K562 (cell line): Measurements from ENCODE around the gene CHI3L1. TPM values are rescaled to one million over a fixed set of nuclear protein-coding genes. Genes with fewer than 3 reads are reported as not detected.

Experiments used
- ATAC-seq: fragments of 200-7000 bp; cut with Tn5 transposase; 3 replicates; pipeline ENCODE4 v1.9.1; 2020; ENCODE audit warnings: moderate library complexity
- BruUV-seq: library from RNA; stranded (reverse); fragments of 400-500 nt; replicated peaks from 2 replicates; lab custom pipeline; 2021; lab: Mats Ljungman, UMichigan
- CTCF ChIA-PET: fragments of 300-600 bp; formaldehyde crosslinking; extraction: SDS; loops from one replicate; lab custom pipeline; 2021; ENCODE audit warnings: low intra/inter-chr PET ratio; lab: Yijun Ruan, JAX
- POLR2A ChIA-PET: fragments of 300-600, 350-650 bp; sonication (Branson Sonifier 250); formaldehyde crosslinking; extraction: SDS; loops from one replicate; lab custom pipeline; 2021; ENCODE audit warnings: antibody characterized with exemption, inconsistent platforms; lab: Yijun Ruan, JAX
- DNase-seq, 4 experiments: peaks; one replicate each; pipeline versions ENCODE4 v3.0.0 to v3.0.0-alpha.2; 2011 to 2018; ENCODE audit warnings: low spot score in 3 of 4, mixed read lengths in 3 of 4; ENCODE audit errors: extremely low read depth in 1 of 4
- FAIRE-seq: peaks from 2 replicates; lab custom pipeline; 2011; peaks lifted over from hg19 to GRCh38; lab: Jason Lieb, UNC
- H2AFZ ChIP-seq: 2 replicates; pipeline ENCODE4 v1.6.0; 2011; ENCODE audit warnings: low read depth, low read length, control low read depth, inconsistent platforms
- H3K27ac ChIP-seq: fragments of 200-600 bp; 3 replicates; pipeline ENCODE4 v1.8.0; 2011; ENCODE audit warnings: low read depth, mild to moderate bottlenecking, control low read depth, inconsistent platforms, low read length, moderate library complexity, mixed read lengths; ENCODE audit errors: extremely low read depth
- H3K27me3 ChIP-seq, 2 experiments: fragments of 300-600 bp in 1 of 2; 2 replicates in 1 of 2; 3 replicates in 1 of 2; pipeline versions ENCODE4 v1.6.0 to v1.8.0; 2011; ENCODE audit warnings: inconsistent platforms in 2 of 2, low read length in 2 of 2, mild to moderate bottlenecking in 1 of 2, mixed read lengths in 1 of 2, moderate library complexity in 1 of 2; ENCODE audit not compliant: control insufficient read depth in 2 of 2, insufficient read depth in 2 of 2
- H3K36me3 ChIP-seq: fragments of 300-600 bp; 3 replicates; pipeline ENCODE4 v1.8.0; 2011; ENCODE audit warnings: mild to moderate bottlenecking, low read length, inconsistent platforms; ENCODE audit not compliant: control insufficient read depth, insufficient read depth
- H3K4me1 ChIP-seq, 2 experiments: fragments of 200-600 bp in 1 of 2; replicated peaks in 1 of 2; 2 replicates in 1 of 2; 3 replicates in 1 of 2; pipeline versions ENCODE4 v1.5.1 to v1.8.0; 2011; ENCODE audit warnings: inconsistent platforms in 2 of 2, low read length in 2 of 2, mild to moderate bottlenecking in 1 of 2, mixed read lengths in 1 of 2, moderate library complexity in 1 of 2; ENCODE audit not compliant: control insufficient read depth in 2 of 2, insufficient read depth in 2 of 2
- H3K4me2 ChIP-seq: 2 replicates; pipeline ENCODE4 v1.6.1; 2011; ENCODE audit warnings: low read length, control low read depth, inconsistent platforms, mixed read lengths; ENCODE audit not compliant: insufficient read depth
- H3K4me3 ChIP-seq: fragments of 200-600 bp; sonication (generic), shearing (Covaris generic); 2 replicates; pipeline ENCODE4 v1.5.1; 2016; ENCODE audit warnings: control low read depth, inconsistent platforms
- H3K79me2 ChIP-seq: fragments of 200-600 bp; 3 replicates; pipeline ENCODE4 v1.8.0; 2011; ENCODE audit warnings: low read length, inconsistent platforms; ENCODE audit not compliant: control insufficient read depth, insufficient read depth
- H3K9ac ChIP-seq, 2 experiments: 2 replicates each; pipeline versions ENCODE4 v1.6.0 to v1.6.1; 2011; ENCODE audit warnings: low read depth in 2 of 2, low read length in 2 of 2, control low read depth in 1 of 2, inconsistent platforms in 1 of 2, mild to moderate bottlenecking in 1 of 2, mixed read lengths in 1 of 2; ENCODE audit not compliant: insufficient read depth in 1 of 2
- H3K9me1 ChIP-seq: one replicate; pipeline ENCODE4 v1.6.0; 2011; ENCODE audit warnings: inconsistent platforms, mild to moderate bottlenecking, low read length, moderate library complexity; ENCODE audit not compliant: control insufficient read depth, insufficient read depth
- H3K9me3 ChIP-seq: replicated peaks from 2 replicates; pipeline ENCODE4 v1.5.1; 2011; ENCODE audit warnings: low read depth, low read length, inconsistent platforms; ENCODE audit not compliant: control insufficient read depth, insufficient read depth
- H4K20me1 ChIP-seq: replicated peaks from 2 replicates; pipeline ENCODE4 v1.6.1; 2011; ENCODE audit warnings: low read length, inconsistent platforms, mixed read lengths; ENCODE audit not compliant: control insufficient read depth, insufficient read depth
- ETS1 ChIP-seq: conservative IDR thresholded peaks from 2 replicates; pipeline ENCODE4 v1.6.1; 2011; ENCODE audit warnings: low read depth, mild to moderate bottlenecking, low read length; ENCODE audit not compliant: control insufficient read depth
- FOXK2 ChIP-seq, 2 experiments: fragments of 450-650 bp; IDR thresholded peaks in 1 of 2; conservative IDR thresholded peaks in 1 of 2; 2 replicates each; pipeline ENCODE4 v1.6.1; 2016; ENCODE audit warnings: low read depth in 2 of 2, mild to moderate bottlenecking in 1 of 2
- FOXP4 ChIP-seq: sonication (generic); formaldehyde crosslinking; IDR thresholded peaks from 2 replicates; pipeline ENCODE4 v1.8.0; 2022; ENCODE audit warnings: mild to moderate bottlenecking, missing genetic modification reagents, borderline replicate concordance
- HMGXB4 ChIP-seq: sonication (generic); formaldehyde crosslinking; IDR thresholded peaks from 2 replicates; pipeline ENCODE4 v1.8.1; 2023; ENCODE audit warnings: mild to moderate bottlenecking, missing genetic modification reagents
- MYC ChIP-seq, 2 experiments: fragments of 250-450 bp in 1 of 2; sonication (Bioruptor Pico) in 1 of 2; IDR thresholded peaks; 2 replicates each; pipeline versions ENCODE4 v1.5.1 to v1.6.1; 2012 to 2021; ENCODE audit warnings: low read depth in 2 of 2, borderline replicate concordance in 1 of 2, improper control_type of control experiment in 1 of 2, low read length in 1 of 2, mild to moderate bottlenecking in 1 of 2, moderate library complexity in 1 of 2
- PRPF4 ChIP-seq: fragments of 200-400 bp; formaldehyde crosslinking; IDR thresholded peaks from one replicate; pipeline ENCODE4 v1.6.1; 2017; ENCODE audit warnings: low read length, low read depth, mild to moderate bottlenecking; ENCODE audit not compliant: insufficient read depth, poor library complexity, severe bottlenecking
- SIN3A ChIP-seq, 2 experiments: fragments of 150-350 bp in 1 of 2; IDR thresholded peaks; 2 replicates each; pipeline ENCODE4 v1.6.1; 2011 to 2016; ENCODE audit warnings: borderline replicate concordance in 2 of 2, low read depth in 2 of 2, low read length in 2 of 2, mild to moderate bottlenecking in 2 of 2, moderate library complexity in 2 of 2; ENCODE audit not compliant: control insufficient read depth in 1 of 2
- ZNF23 ChIP-seq: fragments of 250-450 bp; sonication (Bioruptor Pico); IDR thresholded peaks from 2 replicates; pipeline ENCODE4 v1.4.0; 2020; ENCODE audit warnings: mild to moderate bottlenecking
- ZNF24 ChIP-seq: fragments of 450-650 bp; IDR thresholded peaks from 2 replicates; pipeline ENCODE4 v1.6.1; 2016
- WGBS: fragments of 100-300 bp; shearing (Covaris generic); methylation state at CpG from one replicate; pipeline ENCODE4 v1.1.6; 2016; ENCODE audit warnings: low coverage, mixed read lengths; ENCODE audit not compliant: insufficient coverage; ENCODE audit errors: missing lambda C conversion rate; 5-methylcytosine and 5-hydroxymethylcytosine counted together
- in situ Hi-C: fragments of 300-500 bp; cut with MboI; formaldehyde crosslinking; loops from 4 replicates; pipeline ENCODE4 v1.15.0; 2018; ENCODE audit warnings: inconsistent platforms, mixed read lengths
- intact Hi-C: fragments of 100-400 bp; cut with micrococcal nuclease; formaldehyde crosslinking; loops from 2 replicates; pipeline ENCODE4 v1.14.2; 2022
- polyA plus RNA-seq, 8 experiments: library from polyadenylated mRNA; depleted of rRNA in 4 of 8; stranded (reverse) in 5 of 8; unstranded in 3 of 8; fragments of >200 nt; fragmentation: Nextera tagmentation in 2 of 8; fragmentation: Illumina TruSeq in 1 of 8; extraction: Ambion mirVana in 2 of 8; extraction: Trizol in 1 of 8; gene quantifications; 2 replicates each; pipeline versions ENCODE4 v1.2.1 to v1.2.3, GENCODE V29; 2011 to 2014; ENCODE audit warnings: inconsistent platforms in 1 of 8, missing spikeins in 1 of 8
- total RNA-seq, 7 experiments: library from RNA; depleted of rRNA in 6 of 7; stranded (reverse); fragments of >200 nt in 6 of 7; fragmentation: Illumina TruSeq in 2 of 7; extraction: Trizol in 2 of 7; gene quantifications; 2 replicates each; pipeline versions ENCODE4 v1.2.1 to v1.2.3, GENCODE V29; 2011 to 2021; ENCODE audit warnings: low replicate concordance in 1 of 7
- TF ChIP-seq, protein P1 (sequence below): fragments of 250-450 bp; sonication (Bioruptor Pico); IDR thresholded peaks from 2 replicates; pipeline ENCODE4 v1.8.0; 2022; ENCODE audit warnings: moderate library complexity, mild to moderate bottlenecking, inconsistent platforms

Gene CHI3L1
- total and polyA plus RNA-seq, 9 of the 15 experiments (the other 6 are each of a cell fraction or from before 2014, with no cell fraction given) = not detected

DNA sequence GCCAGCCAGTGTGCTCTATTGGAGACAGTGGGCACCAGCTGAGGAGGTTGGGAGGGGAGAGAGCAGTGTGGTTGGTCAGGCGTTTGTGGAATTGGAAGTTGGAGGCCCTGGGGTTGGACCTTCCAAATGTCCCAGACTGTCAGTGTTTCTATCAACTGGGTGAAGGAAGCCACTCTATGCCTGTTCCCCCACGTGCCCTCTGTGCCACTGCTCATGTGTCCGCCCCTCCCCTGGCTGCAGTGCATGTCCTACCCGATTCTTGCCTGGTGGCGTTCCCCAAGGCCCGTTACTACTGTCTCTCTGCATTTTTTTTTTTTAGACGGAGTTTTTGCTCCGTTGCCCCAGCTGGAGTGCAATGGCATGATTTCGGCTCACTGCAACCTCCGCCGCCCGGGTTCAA lies 37.9 kb downstream of the CHI3L1 start:
- BruUV-seq = no TSS peak
- POLR2A ChIA-PET = interaction anchor here (0.6 to 1.3 kb wide), 3 partner anchors 8 to 108 kb away, joined by 3 to 6 read pairs (median 4); no protein-coding TSS in a partner anchor

More for the DNA sequence above, 37.9 kb downstream of the CHI3L1 start:
- TF ChIP-seq MYC (IDR thresholded peaks at IDR 0.05; ENCODE audit: low read depth, low read length) = no peak
- no peak for TF ChIP-seq MYC (CRISPR knock-in tag; IDR thresholded peaks at IDR 0.05; ENCODE audit: borderline replicate concordance, low read depth)
- TF ChIP-seq PRPF4 = no peak
- TF ChIP-seq ZNF24 = no peak
- TF ChIP-seq, protein P1, sequence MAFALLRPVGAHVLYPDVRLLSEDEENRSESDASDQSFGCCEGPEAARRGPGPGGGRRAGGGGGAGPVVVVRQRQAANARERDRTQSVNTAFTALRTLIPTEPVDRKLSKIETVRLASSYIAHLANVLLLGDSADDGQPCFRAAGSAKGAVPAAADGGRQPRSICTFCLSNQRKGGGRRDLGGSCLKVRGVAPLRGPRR (CRISPR knock-in tag) = no peak
- no peak for TF ChIP-seq HMGXB4 (CRISPR knock-in tag)
- no peak for TF ChIP-seq SIN3A (IDR thresholded peaks at IDR 0.05; ENCODE audit: borderline replicate concordance in 2 of 2, control insufficient read depth in 1 of 2, low read depth in 2 of 2, low read length in 2 of 2)
- no peak for TF ChIP-seq FOXP4 (CRISPR knock-in tag)
- no peak for TF ChIP-seq ETS1
- no peak for TF ChIP-seq FOXK2 (conservative IDR thresholded peaks at IDR 0.05 in 1 of 2, IDR thresholded peaks at IDR 0.05 in 1 of 2; ENCODE audit: low read depth in 2 of 2)
- no peak for TF ChIP-seq ZNF23 (CRISPR knock-in tag)
- H3K4me2 ChIP-seq = no peak overlapping the region
- H3K9ac ChIP-seq = no peak overlapping the region
- no peak overlapping the region for H3K27ac ChIP-seq
- intact Hi-C loops (no loop called here), in situ Hi-C loops (no loop called here)
- DNase-seq (no peak), FAIRE-seq (no peak), ATAC-seq (no peak)
- CTCF ChIA-PET = no interaction called here
- no peaks in the 10 kb centered on the region for H3K9me1 ChIP-seq
- H3K4me3 ChIP-seq = no peak overlapping the region
- H4K20me1 ChIP-seq = peaks cover 15% of the 10 kb centered on the region
- no peak overlapping the region for H2AFZ ChIP-seq
- H3K36me3 ChIP-seq = no peaks in the 10 kb centered on the region
- peaks cover 36 to 85% of the 10 kb centered on the region in 2 experiments for H3K27me3 ChIP-seq
- no peaks in the 10 kb centered on the region for H3K9me3 ChIP-seq
- no peaks in the 10 kb centered on the region for H3K79me2 ChIP-seq
- H3K4me1 ChIP-seq = no peaks in the 10 kb centered on the region; a peak in 2 of 5 replicates
- WGBS = 2% methylated on average over 12 of the region's 12 CpGs
